ENCODE results near the gene CACNB2. TPM values are rescaled to one million over a fixed set of nuclear protein-coding genes. Genes with fewer than 3 reads are reported as not detected.

CACNB2 gene
- total and polyA plus RNA-seq, 2 of the 13 experiments (the other 11 are each of a cell fraction or from before 2014, with no cell fraction given), result not detected

DNA sequence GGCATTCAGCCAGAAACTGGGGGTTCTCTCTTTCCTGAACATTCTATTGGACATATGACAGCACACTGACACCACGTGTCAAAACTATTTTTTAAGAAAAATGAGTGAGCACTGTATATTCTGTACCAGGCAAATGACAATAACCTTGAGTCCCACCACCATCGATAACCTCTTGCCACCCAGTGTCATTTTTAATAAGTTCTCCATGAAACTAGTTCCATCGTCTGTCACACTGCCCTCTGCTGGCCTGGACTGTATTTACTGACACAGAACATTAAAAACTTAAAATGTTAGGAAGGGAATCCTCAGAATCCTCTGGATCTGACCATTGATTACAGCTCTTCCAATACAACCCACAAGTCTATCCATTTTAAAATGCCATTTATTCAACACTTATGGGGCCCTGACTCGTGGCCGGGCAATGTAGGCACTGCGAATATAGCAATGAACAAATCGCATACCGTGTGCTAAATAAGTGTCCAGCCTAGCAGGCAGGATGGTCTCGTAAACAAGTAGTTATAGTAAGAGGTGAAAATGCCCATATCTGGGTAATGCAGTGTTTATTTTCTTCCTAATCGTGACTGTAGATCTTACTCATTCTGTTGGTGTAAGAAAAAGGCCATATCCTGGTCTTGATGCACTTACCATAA, 35.9 kb upstream of the CACNB2 start (continued):
- TF ChIP-seq, protein P1, sequence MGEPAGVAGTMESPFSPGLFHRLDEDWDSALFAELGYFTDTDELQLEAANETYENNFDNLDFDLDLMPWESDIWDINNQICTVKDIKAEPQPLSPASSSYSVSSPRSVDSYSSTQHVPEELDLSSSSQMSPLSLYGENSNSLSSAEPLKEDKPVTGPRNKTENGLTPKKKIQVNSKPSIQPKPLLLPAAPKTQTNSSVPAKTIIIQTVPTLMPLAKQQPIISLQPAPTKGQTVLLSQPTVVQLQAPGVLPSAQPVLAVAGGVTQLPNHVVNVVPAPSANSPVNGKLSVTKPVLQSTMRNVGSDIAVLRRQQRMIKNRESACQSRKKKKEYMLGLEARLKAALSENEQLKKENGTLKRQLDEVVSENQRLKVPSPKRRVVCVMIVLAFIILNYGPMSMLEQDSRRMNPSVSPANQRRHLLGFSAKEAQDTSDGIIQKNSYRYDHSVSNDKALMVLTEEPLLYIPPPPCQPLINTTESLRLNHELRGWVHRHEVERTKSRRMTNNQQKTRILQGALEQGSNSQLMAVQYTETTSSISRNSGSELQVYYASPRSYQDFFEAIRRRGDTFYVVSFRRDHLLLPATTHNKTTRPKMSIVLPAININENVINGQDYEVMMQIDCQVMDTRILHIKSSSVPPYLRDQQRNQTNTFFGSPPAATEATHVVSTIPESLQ (CRISPR knock-in tag; conservative IDR thresholded peaks at IDR 0.05), result no peak
- TF ChIP-seq, protein P2, sequence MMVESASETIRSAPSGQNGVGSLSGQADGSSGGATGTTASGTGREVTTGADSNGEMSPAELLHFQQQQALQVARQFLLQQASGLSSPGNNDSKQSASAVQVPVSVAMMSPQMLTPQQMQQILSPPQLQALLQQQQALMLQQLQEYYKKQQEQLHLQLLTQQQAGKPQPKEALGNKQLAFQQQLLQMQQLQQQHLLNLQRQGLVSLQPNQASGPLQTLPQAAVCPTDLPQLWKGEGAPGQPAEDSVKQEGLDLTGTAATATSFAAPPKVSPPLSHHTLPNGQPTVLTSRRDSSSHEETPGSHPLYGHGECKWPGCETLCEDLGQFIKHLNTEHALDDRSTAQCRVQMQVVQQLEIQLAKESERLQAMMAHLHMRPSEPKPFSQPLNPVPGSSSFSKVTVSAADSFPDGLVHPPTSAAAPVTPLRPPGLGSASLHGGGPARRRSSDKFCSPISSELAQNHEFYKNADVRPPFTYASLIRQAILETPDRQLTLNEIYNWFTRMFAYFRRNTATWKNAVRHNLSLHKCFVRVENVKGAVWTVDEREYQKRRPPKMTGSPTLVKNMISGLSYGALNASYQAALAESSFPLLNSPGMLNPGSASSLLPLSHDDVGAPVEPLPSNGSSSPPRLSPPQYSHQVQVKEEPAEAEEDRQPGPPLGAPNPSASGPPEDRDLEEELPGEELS (CRISPR knock-in tag; IDR thresholded peaks at IDR 0.05), result no peak
- TF ChIP-seq, protein P3, sequence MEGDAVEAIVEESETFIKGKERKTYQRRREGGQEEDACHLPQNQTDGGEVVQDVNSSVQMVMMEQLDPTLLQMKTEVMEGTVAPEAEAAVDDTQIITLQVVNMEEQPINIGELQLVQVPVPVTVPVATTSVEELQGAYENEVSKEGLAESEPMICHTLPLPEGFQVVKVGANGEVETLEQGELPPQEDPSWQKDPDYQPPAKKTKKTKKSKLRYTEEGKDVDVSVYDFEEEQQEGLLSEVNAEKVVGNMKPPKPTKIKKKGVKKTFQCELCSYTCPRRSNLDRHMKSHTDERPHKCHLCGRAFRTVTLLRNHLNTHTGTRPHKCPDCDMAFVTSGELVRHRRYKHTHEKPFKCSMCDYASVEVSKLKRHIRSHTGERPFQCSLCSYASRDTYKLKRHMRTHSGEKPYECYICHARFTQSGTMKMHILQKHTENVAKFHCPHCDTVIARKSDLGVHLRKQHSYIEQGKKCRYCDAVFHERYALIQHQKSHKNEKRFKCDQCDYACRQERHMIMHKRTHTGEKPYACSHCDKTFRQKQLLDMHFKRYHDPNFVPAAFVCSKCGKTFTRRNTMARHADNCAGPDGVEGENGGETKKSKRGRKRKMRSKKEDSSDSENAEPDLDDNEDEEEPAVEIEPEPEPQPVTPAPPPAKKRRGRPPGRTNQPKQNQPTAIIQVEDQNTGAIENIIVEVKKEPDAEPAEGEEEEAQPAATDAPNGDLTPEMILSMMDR (CRISPR knock-in tag; IDR thresholded peaks at IDR 0.05), result peak; percentile 55

DNA sequence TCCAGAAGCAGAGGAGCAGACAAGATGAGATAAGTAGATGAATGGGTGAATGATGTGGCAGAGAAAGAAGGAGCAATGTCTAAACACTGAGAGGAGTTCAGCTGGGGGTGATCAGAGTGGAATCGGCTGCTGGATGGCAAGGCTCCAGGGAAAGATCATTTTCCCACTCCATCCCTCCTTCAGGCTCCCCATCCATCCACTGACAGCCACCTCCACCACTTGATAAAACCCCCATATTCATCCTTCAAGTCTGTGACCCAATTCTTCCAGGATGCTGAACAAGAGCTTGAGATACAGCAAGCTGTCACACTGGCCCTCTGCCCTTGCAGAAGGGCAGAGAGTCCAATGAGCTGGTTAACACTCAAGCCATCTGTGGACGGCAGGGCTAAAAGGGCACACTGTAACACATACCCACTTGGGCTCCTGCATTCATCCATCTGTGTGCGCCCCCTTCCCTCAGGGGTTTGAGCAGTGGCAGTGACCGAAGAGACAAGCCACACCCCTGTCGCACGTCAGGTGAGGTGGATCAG, 30.8 kb upstream of the CACNB2 start:
- ChIA-PET POLR2A (no interaction called here), CTCF (ENCODE audit: low intra/inter-chr PET ratio, low total read pairs) (no interaction called here)
- intact Hi-C loops (cut with micrococcal nuclease; ENCODE audit: unreplicated experiment), result loop anchor here (2.0 kb wide), 1 partner anchor 199 kb away; no protein-coding TSS in a partner anchor
- BruUV-seq (replicated peaks), result no TSS peak
- H3K4me1 ChIP-seq (ENCODE audit: insufficient read depth, low read length), result no peaks in the 10 kb centered on the region
- H3K4me2 ChIP-seq (ENCODE audit: low read depth, low read length), result no peak overlapping the region
- no peaks in the 10 kb centered on the region for H3K9me3 ChIP-seq (ENCODE audit: low read length)
- H4K20me1 ChIP-seq (ENCODE audit: insufficient read depth, low read length), result no peaks in the 10 kb centered on the region
- H3K79me2 ChIP-seq (ENCODE audit: insufficient read depth, low read length), result no peaks in the 10 kb centered on the region
- 14% methylated on average over 6 of the region's 6 CpGs for WGBS (ENCODE audit: low lambda C conversion rate)
- DNase-seq (ENCODE audit: low spot score) (no peak), ATAC-seq (no peak), FAIRE-seq (no peak)
- in situ Hi-C loops (cut with HindIII; ENCODE audit: extremely low pct_ligation_motif_present, low pct_unique_long_range_greater_than_20kb), result loop anchor here (25.0 kb wide), 1 partner anchor 497 kb away; the partner anchor contains the start of gene HACD1
- no peak overlapping the region for H3K9ac ChIP-seq (ENCODE audit: insufficient read depth, low read depth, low read length)
- no peaks in the 10 kb centered on the region; a peak in 1 of 5 replicates for H3K27me3 ChIP-seq (ENCODE audit: control insufficient read depth in 1 of 2, insufficient read depth in 2 of 2, low read length in 2 of 2)
- H3K27ac ChIP-seq (ENCODE audit: extremely low read length, insufficient read depth, low read length), result no peak overlapping the region
- H3K36me3 ChIP-seq (replicated peaks in 1 of 2; ENCODE audit: control insufficient read depth in 1 of 2, insufficient read depth in 2 of 2, low read length in 2 of 2), result no peaks in the 10 kb centered on the region
- no peak overlapping the region for H2AFZ ChIP-seq (ENCODE audit: low read length)
- no peak overlapping the region for H3K4me3 ChIP-seq (replicated peaks in 1 of 3; ENCODE audit: insufficient read depth in 1 of 3, low read depth in 2 of 3, low read length in 3 of 3)
- TF ChIP-seq, protein P4, sequence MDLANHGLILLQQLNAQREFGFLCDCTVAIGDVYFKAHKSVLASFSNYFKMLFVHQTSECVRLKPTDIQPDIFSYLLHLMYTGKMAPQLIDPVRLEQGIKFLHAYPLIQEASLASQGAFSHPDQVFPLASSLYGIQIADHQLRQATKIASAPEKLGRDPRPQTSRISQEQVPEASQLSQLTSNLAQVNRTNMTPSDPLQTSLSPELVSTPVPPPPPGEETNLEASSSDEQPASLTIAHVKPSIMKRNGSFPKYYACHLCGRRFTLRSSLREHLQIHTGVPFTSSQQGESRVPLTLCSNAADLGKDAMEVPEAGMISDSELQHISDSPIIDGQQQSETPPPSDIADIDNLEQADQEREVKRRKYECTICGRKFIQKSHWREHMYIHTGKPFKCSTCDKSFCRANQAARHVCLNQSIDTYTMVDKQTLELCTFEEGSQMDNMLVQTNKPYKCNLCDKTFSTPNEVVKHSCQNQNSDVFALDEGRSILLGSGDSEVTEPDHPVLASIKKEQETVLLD (CRISPR knock-in tag; IDR thresholded peaks at IDR 0.05; ENCODE audit: low read depth), result no peak
- TF ChIP-seq ELF1 (CRISPR knock-in tag; IDR thresholded peaks at IDR 0.05), result no peak
- TF ChIP-seq, protein P5, sequence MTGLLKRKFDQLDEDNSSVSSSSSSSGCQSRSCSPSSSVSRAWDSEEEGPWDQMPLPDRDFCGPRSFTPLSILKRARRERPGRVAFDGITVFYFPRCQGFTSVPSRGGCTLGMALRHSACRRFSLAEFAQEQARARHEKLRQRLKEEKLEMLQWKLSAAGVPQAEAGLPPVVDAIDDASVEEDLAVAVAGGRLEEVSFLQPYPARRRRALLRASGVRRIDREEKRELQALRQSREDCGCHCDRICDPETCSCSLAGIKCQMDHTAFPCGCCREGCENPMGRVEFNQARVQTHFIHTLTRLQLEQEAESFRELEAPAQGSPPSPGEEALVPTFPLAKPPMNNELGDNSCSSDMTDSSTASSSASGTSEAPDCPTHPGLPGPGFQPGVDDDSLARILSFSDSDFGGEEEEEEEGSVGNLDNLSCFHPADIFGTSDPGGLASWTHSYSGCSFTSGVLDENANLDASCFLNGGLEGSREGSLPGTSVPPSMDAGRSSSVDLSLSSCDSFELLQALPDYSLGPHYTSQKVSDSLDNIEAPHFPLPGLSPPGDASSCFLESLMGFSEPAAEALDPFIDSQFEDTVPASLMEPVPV (CRISPR knock-in tag; IDR thresholded peaks at IDR 0.05), result no peak
- no peak for TF ChIP-seq IRF2 (CRISPR knock-in tag; IDR thresholded peaks at IDR 0.05)
- TF ChIP-seq TOPORS (CRISPR knock-in tag; IDR thresholded peaks at IDR 0.05), result no peak
- TF ChIP-seq PLRG1 (conservative IDR thresholded peaks at IDR 0.05), result no peak
- no peak for TF ChIP-seq ZNF776 (CRISPR knock-in tag; IDR thresholded peaks at IDR 0.05)
- no peak for TF ChIP-seq FOXJ3 (CRISPR knock-in tag; IDR thresholded peaks at IDR 0.05; ENCODE audit: borderline replicate concordance)
- no peak for TF ChIP-seq ZNF225 (CRISPR knock-in tag; IDR thresholded peaks at IDR 0.05)
- TF ChIP-seq ZNF12 (CRISPR knock-in tag; IDR thresholded peaks at IDR 0.05), result no peak
- TF ChIP-seq NFE2 (CRISPR knock-in tag; IDR thresholded peaks at IDR 0.05), result no peak
